SH-SY5Y (cell line): Measurements from ENCODE around the gene GUCY1A2.

Experiments used
- GATA2 ChIP-seq: IDR thresholded peaks from 2 replicates; pipeline ENCODE4 v1.6.1; 2011; ENCODE audit warnings: mild to moderate bottlenecking, low read depth, low read length
- GATA3 ChIP-seq: IDR thresholded peaks from 2 replicates; pipeline ENCODE4 v1.6.1; 2011; ENCODE audit warnings: low read depth, mild to moderate bottlenecking, low read length, moderate library complexity

DNA sequence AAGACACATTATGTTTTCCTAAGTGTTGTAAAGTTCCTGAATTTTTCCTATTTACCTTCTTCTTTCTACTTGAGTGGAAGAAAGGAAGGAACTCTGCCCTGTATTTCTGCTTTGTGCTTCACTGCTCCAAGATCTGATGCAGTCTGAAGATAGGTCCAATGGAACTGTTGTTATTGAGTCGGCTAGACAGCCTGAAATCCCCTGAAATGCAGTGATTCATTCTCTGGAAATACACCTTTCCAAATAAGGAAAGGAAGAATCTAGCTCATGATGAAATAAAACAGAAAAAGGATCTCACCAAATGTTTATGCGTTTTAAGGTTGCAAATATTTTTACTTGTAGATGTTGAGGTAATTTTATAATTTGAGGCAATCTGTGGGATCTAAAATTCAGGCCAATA, 322.8 kb downstream of the GUCY1A2 start:
- TF ChIP-seq GATA2 (no peak), GATA3 (no peak)
